Adrenal gland (tissue), 12 donors: ENCODE measurements around the gene POC1A. TPM values are rescaled to one million over a fixed set of nuclear protein-coding genes. Genes with fewer than 3 reads are reported as not detected.

Experiments used
- DNase-seq, 7 donors: peaks; one replicate each; pipeline ENCODE4 v3.0.0-alpha.2; 2019 to 2020
- H3K27ac ChIP-seq, 5 donors: fragments of 200-600 bp; sonication (generic) in 4 of 5; 1 replicate in 3 of 5; 2 replicates in 2 of 5; pipeline versions ENCODE4 v1.5.1 to v1.8.0; 2016 to 2020; ENCODE audit warnings: mild to moderate bottlenecking in 1 of 5
- H3K27me3 ChIP-seq: fragments of 200-600 bp; 2 replicates; pipeline ENCODE4 v1.8.0; 2021
- H3K36me3 ChIP-seq, 2 donors: fragments of 200-600 bp; replicated peaks in 1 of 2; 1 replicate in 1 of 2; 2 replicates in 1 of 2; pipeline versions ENCODE4 v1.5.1 to v1.8.0; 2018 to 2022
- H3K4me1 ChIP-seq, 2 donors: fragments of 200-600 bp; replicated peaks in 1 of 2; 1 replicate in 1 of 2; 2 replicates in 1 of 2; pipeline versions ENCODE4 v1.5.1 to v1.8.0; 2018 to 2021
- H3K4me3 ChIP-seq, 4 donors: fragments of 200-600 bp; sonication (generic) in 3 of 4; one replicate each; pipeline ENCODE4 v1.5.1; 2016 to 2018
- H3K9me3 ChIP-seq, 3 donors: fragments of 200-600 bp; sonication (generic) in 1 of 3; replicated peaks in 1 of 3; 1 replicate in 2 of 3; 2 replicates in 1 of 3; pipeline versions ENCODE4 v1.5.1 to v1.8.0; 2016 to 2021
- POLR2A ChIP-seq, 2 donors: fragments of 450-650 bp; IDR thresholded peaks; one replicate each; pipeline ENCODE4 v1.6.1; 2017; ENCODE audit warnings: antibody characterized with exemption in 2 of 2, mild to moderate bottlenecking in 2 of 2, moderate library complexity in 1 of 2
- WGBS, 4 donors: extraction: QIAGEN DNeasy Blood & Tissue Kit in 2 of 4; methylation state at CpG; one replicate each; pipeline versions ENCODE4 v1.1.5 to v1.1.7; 2013 to 2017; 5-methylcytosine and 5-hydroxymethylcytosine counted together
- intact Hi-C, 2 donors: fragments of 100-400 bp; cut with DNase I; formaldehyde crosslinking; loops; one replicate each; pipeline versions ENCODE4 v1.14.1 to v1.15.0; 2022 to 2023
- polyA plus RNA-seq, 3 donors: library from polyadenylated mRNA; stranded (reverse); fragments of 200-250 nt in 2 of 3; fragments of 350-450 nt in 1 of 3; fragmentation: Illumina TruSeq in 1 of 3; extraction: RNeasy Lipid Tissue Mini Kit (QIAGEN cat#74804) in 1 of 3; gene quantifications; one replicate each; pipeline ENCODE4 v1.2.3, GENCODE V29; 2013 to 2014
- total RNA-seq, 9 donors: library from RNA; depleted of rRNA in 4 of 9; stranded (reverse); fragments of >200 nt in 4 of 9; fragments of 120-200 nt in 1 of 9; fragmentation: NEBNext Ultra II Directional in 1 of 9; extraction: Animal tissue kit (Norgen Biotek cat#: 25700) in 1 of 9; gene quantifications; one replicate each; pipeline versions ENCODE4 v1.1.0 to v1.2.4, GENCODE V29; 2013 to 2023
- TF ChIP-seq, protein P1 (sequence below), 6 experiments: fragments of 450-650 bp in 4 of 6; fragments of 200-600 bp in 2 of 6; sonication (generic) in 1 of 6; IDR thresholded peaks; 1 replicate in 5 of 6; 2 replicates in 1 of 6; pipeline versions ENCODE4 v1.5.1 to v1.8.0; 2016 to 2021; ENCODE audit warnings: antibody characterized with exemption in 6 of 6, mild to moderate bottlenecking in 2 of 6, moderate library complexity in 1 of 6
- donor health status: healthy with polysubstance abuse.
- donor health status: Bipolar disorder and iron deficiency.
- donor health status: DM: yes; HTN: yes; CAD: no.
- donor health status: DM: no; HTN: no; CAD: no.
- donor health status: DM: no; HTN: no; CAD: no.
- donor health status: DM: yes; HTN: yes; CAD: no.

The POC1A gene
- total and polyA plus RNA-seq, 12 donors, result 2.0 to 8.4 (median 5.5) TPM

GRCh38 chr3:52094571-52095485 is 59.4 kb downstream of the POC1A start:
- WGBS, 4 donors, result 96 to 98% (median 98%) methylated on average over 11 of the region's 11 CpGs
- Histone ChIP-seq H3K36me3 (no peaks in the 10 kb centered on the region), H3K27me3 (no peaks in the 10 kb centered on the region), H3K9me3 (no peaks in the 10 kb centered on the region), H3K27ac (no peak overlapping the region), H3K4me1 (peaks cover 0 to 10% of the 10 kb centered on the region in 2 donors), H3K4me3 (no peak overlapping the region)
- DNase-seq, result no peak
- intact Hi-C loops, result no loop called here
- TF ChIP-seq POLR2A (IDR thresholded peaks at IDR 0.05), result no peak
- TF ChIP-seq, protein P1, sequence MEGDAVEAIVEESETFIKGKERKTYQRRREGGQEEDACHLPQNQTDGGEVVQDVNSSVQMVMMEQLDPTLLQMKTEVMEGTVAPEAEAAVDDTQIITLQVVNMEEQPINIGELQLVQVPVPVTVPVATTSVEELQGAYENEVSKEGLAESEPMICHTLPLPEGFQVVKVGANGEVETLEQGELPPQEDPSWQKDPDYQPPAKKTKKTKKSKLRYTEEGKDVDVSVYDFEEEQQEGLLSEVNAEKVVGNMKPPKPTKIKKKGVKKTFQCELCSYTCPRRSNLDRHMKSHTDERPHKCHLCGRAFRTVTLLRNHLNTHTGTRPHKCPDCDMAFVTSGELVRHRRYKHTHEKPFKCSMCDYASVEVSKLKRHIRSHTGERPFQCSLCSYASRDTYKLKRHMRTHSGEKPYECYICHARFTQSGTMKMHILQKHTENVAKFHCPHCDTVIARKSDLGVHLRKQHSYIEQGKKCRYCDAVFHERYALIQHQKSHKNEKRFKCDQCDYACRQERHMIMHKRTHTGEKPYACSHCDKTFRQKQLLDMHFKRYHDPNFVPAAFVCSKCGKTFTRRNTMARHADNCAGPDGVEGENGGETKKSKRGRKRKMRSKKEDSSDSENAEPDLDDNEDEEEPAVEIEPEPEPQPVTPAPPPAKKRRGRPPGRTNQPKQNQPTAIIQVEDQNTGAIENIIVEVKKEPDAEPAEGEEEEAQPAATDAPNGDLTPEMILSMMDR (IDR thresholded peaks at IDR 0.05), result no peak

DNA sequence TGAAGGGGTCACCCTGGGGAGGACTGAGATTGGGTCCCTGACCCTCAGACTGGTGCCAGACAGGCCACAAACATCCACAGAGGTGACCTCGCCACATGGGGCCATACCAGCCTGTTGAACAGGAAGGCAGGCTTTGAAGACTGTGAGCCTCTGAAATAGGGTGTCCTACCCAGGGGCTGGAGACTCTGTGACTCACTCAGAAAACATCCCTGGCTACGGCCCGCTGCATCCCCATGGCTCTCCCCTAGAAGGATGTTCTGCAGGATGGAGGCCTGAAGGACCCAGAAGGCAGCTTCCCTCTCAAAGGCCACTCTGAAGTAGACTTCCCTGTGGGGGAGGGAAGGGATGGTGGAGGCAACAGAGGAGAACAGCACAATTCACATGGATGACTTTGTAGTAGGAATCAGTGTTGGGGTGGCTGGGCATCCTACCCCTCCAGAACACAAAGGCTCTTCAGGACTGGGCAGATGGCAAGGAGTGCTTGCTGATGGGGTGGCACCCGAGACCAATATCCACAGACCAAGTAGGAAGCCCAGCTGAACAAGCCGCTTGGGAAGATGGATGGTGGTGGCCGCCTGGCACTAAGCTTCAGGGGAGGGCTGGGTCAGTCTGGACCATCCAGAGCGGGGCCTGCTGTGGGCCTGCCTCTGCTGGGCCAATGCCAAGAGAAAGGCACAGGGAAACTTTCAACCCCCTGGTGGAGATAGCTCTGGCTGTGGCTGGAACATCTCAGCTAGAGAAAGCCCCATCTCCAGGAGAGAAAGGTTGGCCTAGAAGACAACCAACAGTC is 60.3 kb downstream of the POC1A start:
- no peaks in the 10 kb centered on the region for H3K36me3 ChIP-seq
- 92 to 100% (median 94%) methylated on average over 5 to 7 of the region's 7 CpGs for WGBS, 4 donors
- peaks cover 0 to 15% of the 10 kb centered on the region in 2 donors for H3K4me1 ChIP-seq
- intact Hi-C loops, result no loop called here
- TF ChIP-seq, protein P1 (IDR thresholded peaks at IDR 0.05), result no peak
- no peak for TF ChIP-seq POLR2A (IDR thresholded peaks at IDR 0.05)
- no peaks in the 10 kb centered on the region for H3K27me3 ChIP-seq
- H3K4me3 ChIP-seq, result no peak overlapping the region
- H3K27ac ChIP-seq, result no peak overlapping the region
- H3K9me3 ChIP-seq, result no peaks in the 10 kb centered on the region
- no peak for DNase-seq

DNA sequence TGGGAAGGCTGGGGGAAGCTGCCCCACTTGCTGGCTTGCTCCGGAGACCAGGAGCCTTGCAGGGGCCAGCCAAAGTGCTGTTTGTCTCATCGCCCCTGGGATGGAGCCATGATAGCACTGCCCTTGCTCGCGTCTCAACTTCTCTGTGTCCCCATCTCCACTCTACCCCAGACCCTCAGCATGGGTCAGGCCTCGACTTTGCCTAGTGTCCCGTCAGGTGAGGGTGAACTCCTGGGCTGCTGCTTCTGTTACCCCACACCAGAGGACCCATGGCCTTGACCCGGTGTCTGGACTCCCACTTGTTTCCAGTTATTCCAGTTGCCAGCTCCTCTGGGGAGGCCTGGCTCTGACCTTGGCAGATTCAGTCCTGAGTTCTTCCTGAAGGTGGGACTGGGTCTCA is 61.3 kb downstream of the POC1A start:
- 85 to 94% (median 88%) methylated on average over 7 of the region's 7 CpGs for WGBS, 4 donors
- TF ChIP-seq POLR2A (IDR thresholded peaks at IDR 0.05), result no peak
- TF ChIP-seq, protein P1 (IDR thresholded peaks at IDR 0.05), result no peak
- Histone ChIP-seq H3K27ac (no peak overlapping the region), H3K27me3 (no peaks in the 10 kb centered on the region), H3K9me3 (no peaks in the 10 kb centered on the region), H3K4me1 (peaks cover 0 to 20% of the 10 kb centered on the region in 2 donors), H3K36me3 (no peaks in the 10 kb centered on the region), H3K4me3 (no peak overlapping the region)
- intact Hi-C loops, result no loop called here
- DNase-seq, result no peak

GRCh38 chr3:52092271-52092660 is 62.0 kb downstream of the POC1A start:
- WGBS, 4 donors, result 68 to 100% (median 80%) methylated on average over 1 of the region's 1 CpG
- H3K27me3 ChIP-seq, result no peaks in the 10 kb centered on the region
- H3K36me3 ChIP-seq, result no peaks in the 10 kb centered on the region
- no peak overlapping the region for H3K27ac ChIP-seq
- no peak for DNase-seq
- no peaks in the 10 kb centered on the region for H3K9me3 ChIP-seq
- no peak overlapping the region for H3K4me3 ChIP-seq
- peaks cover 0 to 22% of the 10 kb centered on the region in 2 donors for H3K4me1 ChIP-seq
- intact Hi-C loops, result no loop called here
- TF ChIP-seq, protein P1 (IDR thresholded peaks at IDR 0.05), result no peak
- TF ChIP-seq POLR2A (IDR thresholded peaks at IDR 0.05), result no peak
